ENCODE data around the gene RBMS3.
"Not testable (repeated sequence)": the region's sequence is repeated elsewhere in the genome, so short reads cannot be mapped to it uniquely, and the experiment has no call there.

The RBMS3 gene

DNA sequence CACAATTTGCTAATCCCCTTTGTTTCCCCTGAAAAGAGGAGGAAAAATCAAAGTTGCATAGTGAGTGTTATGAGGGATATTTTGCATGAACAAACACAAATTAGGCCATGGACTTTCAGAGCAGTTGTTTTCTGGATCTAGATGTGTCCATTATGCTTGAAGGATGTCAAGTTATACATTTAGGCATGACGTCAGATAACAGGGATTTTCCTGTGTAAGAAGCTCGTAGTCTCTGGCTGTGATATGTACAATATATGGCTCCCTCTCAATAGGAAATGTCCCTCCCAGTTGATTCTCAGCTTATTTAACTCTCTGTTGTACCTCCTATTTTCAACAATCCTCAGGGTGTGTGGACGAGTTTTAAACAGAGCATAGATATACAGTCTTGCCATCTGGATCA, 171.0 kb downstream of the RBMS3 start:
- WGBS (ENCODE audit: insufficient coverage, insufficient read length): no CpG with 5 or more reads among the region's 3 CpGs
- Histone ChIP-seq H3K4me1 (ENCODE audit: control insufficient read depth, insufficient read depth, low read length) (peaks cover 6% of the 10 kb centered on the region), H3K27me3 (ENCODE audit: control insufficient read depth, insufficient read depth, low read length) (no peaks in the 10 kb centered on the region), H3K9me3 (ENCODE audit: control insufficient read depth, insufficient read depth, low read length) (no peaks in the 10 kb centered on the region), H3K4me3 (ENCODE audit: low read length) (no peak overlapping the region), H3K27ac (ENCODE audit: low read length) (no peak overlapping the region), H3K36me3 (ENCODE audit: control insufficient read depth, insufficient read depth, low read length) (no peaks in the 10 kb centered on the region)
- DNase-seq (ENCODE audit: low read depth, low spot score): no peak

DNA sequence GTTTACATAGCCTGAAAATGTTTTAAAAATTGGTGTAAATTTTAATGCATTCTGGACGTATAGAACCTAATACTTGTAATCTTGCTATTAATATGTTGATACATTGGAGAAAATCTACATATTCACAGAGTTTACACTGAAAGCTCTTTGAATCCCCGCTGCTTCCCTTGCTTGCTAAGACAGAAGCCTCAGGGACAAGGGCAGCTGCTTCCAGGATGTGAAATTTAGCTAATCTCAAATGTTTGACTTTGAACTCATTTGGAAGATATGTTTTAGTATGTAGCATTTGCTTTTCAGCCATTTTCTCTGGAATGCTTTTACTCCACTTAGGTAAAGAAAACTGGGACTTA, 172.0 kb downstream of the RBMS3 start:
- DNase-seq (ENCODE audit: low read depth, low spot score): no peak
- H3K27ac ChIP-seq (ENCODE audit: low read length): no peak overlapping the region
- WGBS (ENCODE audit: insufficient coverage, insufficient read length): no CpG with 5 or more reads among the region's 2 CpGs
- H3K4me3 ChIP-seq (ENCODE audit: low read length): no peak overlapping the region
- H3K9me3 ChIP-seq (ENCODE audit: control insufficient read depth, insufficient read depth, low read length): no peaks in the 10 kb centered on the region
- H3K27me3 ChIP-seq (ENCODE audit: control insufficient read depth, insufficient read depth, low read length): no peaks in the 10 kb centered on the region
- H3K4me1 ChIP-seq (ENCODE audit: control insufficient read depth, insufficient read depth, low read length): peaks cover 6% of the 10 kb centered on the region
- H3K36me3 ChIP-seq (ENCODE audit: control insufficient read depth, insufficient read depth, low read length): no peaks in the 10 kb centered on the region

DNA sequence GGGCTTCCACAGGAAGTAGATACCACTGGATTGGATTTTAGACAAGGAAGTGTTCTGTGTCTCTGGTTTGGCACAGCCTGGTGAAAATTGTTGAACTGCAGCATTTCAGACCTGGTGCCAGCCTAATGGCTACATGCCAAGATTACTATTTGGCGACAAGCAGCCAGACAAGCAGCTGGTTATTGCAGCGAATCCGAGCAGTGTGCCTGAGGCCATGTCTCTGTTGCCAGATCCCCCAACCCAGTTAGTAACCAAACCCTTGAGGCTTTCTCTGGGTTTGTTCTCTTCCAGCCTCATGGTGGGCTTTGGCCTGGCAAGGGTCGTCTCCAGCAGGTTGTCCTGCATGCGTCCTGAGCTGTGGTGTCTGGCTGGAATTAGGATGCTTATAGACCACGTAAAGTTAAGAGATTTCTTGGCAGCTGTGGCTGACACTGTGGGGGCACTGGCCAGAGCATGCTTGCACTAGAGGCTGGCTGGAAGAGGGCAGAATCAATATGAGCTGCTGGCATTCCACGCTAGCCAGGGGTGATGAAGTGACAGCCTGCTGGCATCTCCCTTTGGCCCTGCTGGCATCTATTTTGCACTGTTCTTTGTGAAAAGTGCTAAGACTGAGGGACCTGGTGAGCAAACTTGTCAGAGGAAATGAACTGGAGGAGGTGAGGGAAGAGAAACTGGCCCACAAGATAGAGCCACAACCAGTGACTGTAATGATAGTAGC, 172.6 kb downstream of the RBMS3 start:
- Histone ChIP-seq H3K4me3 (ENCODE audit: low read length) (no peak overlapping the region), H3K36me3 (ENCODE audit: control insufficient read depth, insufficient read depth, low read length) (no peaks in the 10 kb centered on the region), H3K9me3 (ENCODE audit: control insufficient read depth, insufficient read depth, low read length) (no peaks in the 10 kb centered on the region), H3K27me3 (ENCODE audit: control insufficient read depth, insufficient read depth, low read length) (no peaks in the 10 kb centered on the region), H3K4me1 (ENCODE audit: control insufficient read depth, insufficient read depth, low read length) (peaks cover 6% of the 10 kb centered on the region), H3K27ac (ENCODE audit: low read length) (no peak overlapping the region)
- DNase-seq (ENCODE audit: low read depth, low spot score): no peak
- no CpG with 5 or more reads among the region's 7 CpGs for WGBS (ENCODE audit: insufficient coverage, insufficient read length)

DNA sequence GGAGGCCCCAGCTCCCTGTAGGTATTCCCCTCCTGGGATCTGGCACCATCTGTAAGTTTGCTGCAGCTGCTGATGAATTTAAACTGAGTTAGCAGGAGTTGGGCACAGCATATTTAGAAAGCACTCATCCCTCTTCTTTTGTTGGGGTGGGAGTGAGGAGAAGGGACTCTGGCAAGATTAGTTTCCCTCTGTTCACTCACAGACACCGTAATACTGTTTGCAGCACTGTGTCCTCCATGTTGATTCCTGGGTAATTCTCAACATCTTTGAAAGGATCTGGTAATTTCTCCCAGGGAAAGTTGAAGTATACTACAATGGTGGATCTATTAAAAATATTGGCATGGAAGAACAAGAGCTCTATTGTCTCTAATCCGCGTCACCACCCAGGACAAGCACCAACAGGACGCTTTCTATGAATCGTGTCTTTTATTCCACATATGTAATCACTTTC, 173.3 kb downstream of the RBMS3 start:
- Histone ChIP-seq H3K36me3 (ENCODE audit: control insufficient read depth, insufficient read depth, low read length) (no peaks in the 10 kb centered on the region), H3K4me3 (ENCODE audit: low read length) (no peak overlapping the region), H3K4me1 (ENCODE audit: control insufficient read depth, insufficient read depth, low read length) (peaks cover 6% of the 10 kb centered on the region), H3K9me3 (ENCODE audit: control insufficient read depth, insufficient read depth, low read length) (no peaks in the 10 kb centered on the region), H3K27me3 (ENCODE audit: control insufficient read depth, insufficient read depth, low read length) (no peaks in the 10 kb centered on the region), H3K27ac (ENCODE audit: low read length) (no peak overlapping the region)
- DNase-seq (ENCODE audit: low read depth, low spot score): no peak
- WGBS (ENCODE audit: insufficient coverage, insufficient read length): no CpG with 5 or more reads among the region's 5 CpGs

DNA sequence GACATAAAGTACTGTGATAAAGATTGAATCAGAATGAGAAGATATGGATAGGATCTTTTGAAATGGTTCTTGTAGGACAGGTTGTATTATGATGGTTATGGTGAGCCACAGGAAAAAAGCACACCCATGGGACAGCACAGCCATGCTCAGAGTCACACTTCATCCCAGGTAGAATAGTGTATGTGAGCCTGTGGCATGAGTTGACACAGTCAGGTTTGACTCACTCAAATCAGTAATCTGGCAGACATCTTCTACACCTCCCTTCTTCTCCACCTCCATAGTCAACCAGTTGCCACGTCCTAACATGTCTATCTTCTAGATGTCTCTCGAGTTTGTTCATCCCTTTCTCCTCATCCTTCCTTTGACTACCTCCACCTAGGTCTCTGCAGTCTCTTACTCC, 176.0 kb downstream of the RBMS3 start:
- H3K27ac ChIP-seq (ENCODE audit: low read length): no peak overlapping the region
- H3K27me3 ChIP-seq (ENCODE audit: control insufficient read depth, insufficient read depth, low read length): no peaks in the 10 kb centered on the region
- H3K9me3 ChIP-seq (ENCODE audit: control insufficient read depth, insufficient read depth, low read length): no peaks in the 10 kb centered on the region
- no peaks in the 10 kb centered on the region for H3K36me3 ChIP-seq (ENCODE audit: control insufficient read depth, insufficient read depth, low read length)
- WGBS (ENCODE audit: insufficient coverage, insufficient read length): no CpG with 5 or more reads among the region's 2 CpGs
- H3K4me1 ChIP-seq (ENCODE audit: control insufficient read depth, insufficient read depth, low read length): peaks cover 6% of the 10 kb centered on the region
- no peak for DNase-seq (ENCODE audit: low read depth, low spot score)
- H3K4me3 ChIP-seq (ENCODE audit: low read length): no peak overlapping the region

DNA sequence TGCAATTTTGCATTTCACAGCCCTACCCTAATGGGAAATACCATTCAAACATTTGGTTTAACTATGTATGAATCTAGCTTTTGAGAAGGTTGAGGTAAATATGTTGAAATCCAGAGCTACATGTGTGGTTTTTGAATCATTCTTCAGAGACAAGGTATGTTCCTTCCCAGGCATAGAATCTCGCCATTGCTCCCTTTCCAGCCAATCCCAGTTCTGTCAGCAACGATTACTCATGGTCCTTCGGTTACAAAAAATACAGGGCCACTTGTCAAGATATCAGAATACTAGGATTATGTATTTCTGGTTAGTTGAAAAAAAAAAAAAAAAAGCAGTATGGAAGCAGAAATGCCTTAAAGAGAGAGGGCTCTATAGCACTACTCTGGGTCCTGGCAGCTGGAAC, 182.4 kb downstream of the RBMS3 start:
- WGBS (ENCODE audit: insufficient coverage, insufficient read length): no CpG with 5 or more reads among the region's 3 CpGs
- Histone ChIP-seq H3K4me3 (ENCODE audit: low read length) (no peak overlapping the region), H3K4me1 (ENCODE audit: control insufficient read depth, insufficient read depth, low read length) (0 out of 2 replicates have a peak, but pooled peaks cover 1% of the 10 kb centered on the region), H3K36me3 (ENCODE audit: control insufficient read depth, insufficient read depth, low read length) (no peaks in the 10 kb centered on the region), H3K9me3 (ENCODE audit: control insufficient read depth, insufficient read depth, low read length) (no peaks in the 10 kb centered on the region), H3K27me3 (ENCODE audit: control insufficient read depth, insufficient read depth, low read length) (no peaks in the 10 kb centered on the region), H3K27ac (ENCODE audit: low read length) (no peak overlapping the region)
- no peak for DNase-seq (ENCODE audit: low read depth, low spot score)

DNA sequence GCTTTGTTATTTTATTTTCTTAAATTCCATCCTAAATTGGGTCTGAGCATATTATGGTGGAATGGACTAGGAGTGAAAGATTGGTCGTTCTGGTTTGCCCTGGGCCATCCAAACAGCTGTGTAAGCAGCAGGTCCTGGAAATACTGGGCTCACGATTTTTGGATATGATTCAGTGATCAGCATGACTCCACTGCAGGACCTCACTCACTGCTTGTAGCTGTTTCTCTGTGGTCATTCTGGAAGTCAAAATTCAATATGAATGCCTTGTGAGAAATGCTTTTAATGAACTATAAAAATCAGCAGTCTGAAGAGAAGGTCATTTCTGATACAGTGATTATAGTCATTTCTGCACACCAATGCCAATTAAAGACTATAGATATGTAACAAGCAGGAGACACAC, 185.0 kb downstream of the RBMS3 start:
- no peaks in the 10 kb centered on the region for H3K27me3 ChIP-seq (ENCODE audit: control insufficient read depth, insufficient read depth, low read length)
- H3K27ac ChIP-seq (ENCODE audit: low read length): no peak overlapping the region
- WGBS (ENCODE audit: insufficient coverage, insufficient read length): no CpG with 5 or more reads among the region's 2 CpGs
- H3K9me3 ChIP-seq (ENCODE audit: control insufficient read depth, insufficient read depth, low read length): no peaks in the 10 kb centered on the region
- H3K36me3 ChIP-seq (ENCODE audit: control insufficient read depth, insufficient read depth, low read length): no peaks in the 10 kb centered on the region
- 0 out of 2 replicates have a peak, but pooled peaks cover 1% of the 10 kb centered on the region for H3K4me1 ChIP-seq (ENCODE audit: control insufficient read depth, insufficient read depth, low read length)
- no peak overlapping the region for H3K4me3 ChIP-seq (ENCODE audit: low read length)
- no peak for DNase-seq (ENCODE audit: low read depth, low spot score)

DNA sequence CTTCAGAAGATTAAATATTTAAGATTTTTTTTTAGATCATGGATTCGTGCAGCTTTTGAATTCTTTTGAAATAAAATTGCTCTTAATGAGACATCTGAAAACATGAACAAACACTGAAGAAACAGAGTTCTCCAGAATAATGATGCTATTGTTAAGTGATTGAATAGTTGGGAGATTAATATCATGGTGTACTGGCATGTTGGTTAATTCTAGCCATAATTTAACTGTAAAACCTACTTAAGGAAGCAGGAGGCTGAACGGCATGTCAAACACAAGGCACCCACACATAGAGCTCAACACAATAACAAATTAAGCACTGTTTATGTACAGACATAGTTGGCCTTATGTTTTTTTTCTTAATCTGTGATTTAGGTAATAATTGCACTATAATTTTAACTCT, 185.6 kb downstream of the RBMS3 start:
- WGBS (ENCODE audit: insufficient coverage, insufficient read length): no CpG with 5 or more reads among the region's 2 CpGs
- no peak for DNase-seq (ENCODE audit: low read depth, low spot score)
- Histone ChIP-seq H3K9me3 (ENCODE audit: control insufficient read depth, insufficient read depth, low read length) (no peaks in the 10 kb centered on the region), H3K4me3 (ENCODE audit: low read length) (no peak overlapping the region), H3K36me3 (ENCODE audit: control insufficient read depth, insufficient read depth, low read length) (no peaks in the 10 kb centered on the region), H3K27ac (ENCODE audit: low read length) (no peak overlapping the region), H3K27me3 (ENCODE audit: control insufficient read depth, insufficient read depth, low read length) (no peaks in the 10 kb centered on the region), H3K4me1 (ENCODE audit: control insufficient read depth, insufficient read depth, low read length) (0 out of 2 replicates have a peak, but pooled peaks cover 1% of the 10 kb centered on the region)

DNA sequence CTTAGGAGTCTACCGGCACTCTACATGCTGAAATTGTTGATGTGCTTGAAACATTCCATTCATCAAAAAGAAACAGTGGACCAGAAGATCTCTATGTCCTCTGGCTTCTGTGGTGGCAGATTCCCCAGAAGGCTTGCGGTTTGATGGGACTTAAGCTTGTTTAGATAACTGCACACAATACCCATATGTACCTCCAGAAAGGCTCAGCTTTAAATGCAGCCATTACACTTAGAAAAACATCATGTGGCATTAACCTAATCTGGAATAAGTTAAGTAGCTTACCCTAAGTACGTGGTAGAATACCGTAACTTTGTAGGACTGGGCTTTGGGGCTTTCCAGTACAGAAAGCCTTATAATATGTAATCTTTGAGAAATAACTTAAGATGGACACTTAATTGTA, 187.3 kb downstream of the RBMS3 start:
- Histone ChIP-seq H3K36me3 (ENCODE audit: control insufficient read depth, insufficient read depth, low read length) (no peaks in the 10 kb centered on the region), H3K9me3 (ENCODE audit: control insufficient read depth, insufficient read depth, low read length) (no peaks in the 10 kb centered on the region), H3K27me3 (ENCODE audit: control insufficient read depth, insufficient read depth, low read length) (no peaks in the 10 kb centered on the region), H3K4me1 (ENCODE audit: control insufficient read depth, insufficient read depth, low read length) (0 out of 2 replicates have a peak, but pooled peaks cover 1% of the 10 kb centered on the region), H3K4me3 (ENCODE audit: low read length) (no peak overlapping the region), H3K27ac (ENCODE audit: low read length) (no peak overlapping the region)
- DNase-seq (ENCODE audit: low read depth, low spot score): no peak
- no CpG with 5 or more reads among the region's 4 CpGs for WGBS (ENCODE audit: insufficient coverage, insufficient read length)

DNA sequence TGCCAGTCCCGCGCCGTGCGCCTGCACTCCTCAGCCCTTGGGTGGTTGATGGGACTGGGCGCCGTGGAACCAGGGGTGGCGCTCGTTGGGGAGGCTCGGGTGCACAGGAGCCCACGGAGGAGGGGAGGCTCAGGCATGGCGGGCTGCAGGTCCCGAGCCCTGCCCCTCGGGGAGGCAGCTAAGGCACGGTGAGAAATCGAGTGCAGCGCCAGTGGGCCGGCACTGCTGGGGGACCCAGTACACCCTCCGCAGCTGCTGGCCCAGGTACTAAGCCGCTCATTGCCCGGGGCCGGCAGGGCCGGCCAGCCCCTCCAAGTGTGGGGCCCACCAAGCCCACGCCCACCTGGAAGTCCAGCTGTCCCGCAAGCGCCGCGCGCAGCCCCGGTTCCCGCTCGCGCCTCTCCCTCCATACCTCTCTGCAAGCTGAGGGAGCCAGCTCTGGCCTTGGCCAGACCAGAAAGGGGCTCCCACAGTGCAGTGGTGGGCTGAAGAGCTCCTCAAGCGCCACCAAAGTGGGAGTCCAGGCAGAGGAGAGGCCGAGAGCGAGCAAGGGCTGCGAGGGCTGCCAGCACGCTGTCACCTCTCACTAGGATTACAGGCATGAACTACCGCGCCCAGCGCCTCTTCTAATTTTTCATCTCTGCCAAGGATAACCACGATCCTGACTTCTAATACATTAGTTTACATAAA, 192.8 kb downstream of the RBMS3 start:
- not testable (repeated sequence) for H3K27me3 ChIP-seq (ENCODE audit: control insufficient read depth, insufficient read depth, low read length); H3K36me3 ChIP-seq (ENCODE audit: control insufficient read depth, insufficient read depth, low read length); DNase-seq (ENCODE audit: low read depth, low spot score); H3K4me3 ChIP-seq (ENCODE audit: low read length); H3K9me3 ChIP-seq (ENCODE audit: control insufficient read depth, insufficient read depth, low read length); H3K27ac ChIP-seq (ENCODE audit: low read length); H3K4me1 ChIP-seq (ENCODE audit: control insufficient read depth, insufficient read depth, low read length)
- no CpG with 5 or more reads among the region's 41 CpGs for WGBS (ENCODE audit: insufficient coverage, insufficient read length)

Data from iPS DF 6.9 (cell line).